Stimulated activated CD4-positive, alpha-beta T cell treated with anti-CD3 and anti-CD28 coated beads, Interleukin-1b, Interleukin-23, amount 100 ng/mL, for 4 hours (primary cell): Measurements from ENCODE around the gene CORO2A.
"Not testable (repeated sequence)": the region's sequence is repeated elsewhere in the genome, so short reads cannot be mapped to it uniquely, and the experiment has no call there.

ENCODE experiments used
- DNase-seq, 2 donors: peaks; one replicate each; pipeline ENCODE4 v3.0.0-alpha.2; 2020; ENCODE audit warnings: low read depth in 2 of 2

CORO2A gene

GRCh38 chr9:98117097-98117496, 75.3 kb downstream of the CORO2A start:
- DNase-seq = not testable (repeated sequence)

- no peak for DNase-seq
These were observed 83.4 kb downstream of the CORO2A start for GRCh38 chr9:98109052-98109451.

- DNase-seq = peak in 1 of 2 donors; percentile 18
These were observed 83.9 kb downstream of the CORO2A start for GRCh38 chr9:98108531-98109031.

GRCh38 chr9:98107926-98108325, 84.5 kb downstream of the CORO2A start:
- DNase-seq = no peak

- no peak for DNase-seq
These were observed 87.4 kb downstream of the CORO2A start for GRCh38 chr9:98105006-98105405.

- no peak for DNase-seq
These were observed 88.0 kb downstream of the CORO2A start for GRCh38 chr9:98104445-98104881.

- DNase-seq = peak; percentile 41 to 64
These were observed 90.6 kb downstream of the CORO2A start for GRCh38 chr9:98101868-98102273.

- DNase-seq = no peak
These were observed 91.0 kb downstream of the CORO2A start for GRCh38 chr9:98101416-98101815.

- DNase-seq = no peak
These were observed 92.0 kb downstream of the CORO2A start for GRCh38 chr9:98100456-98100855.

- DNase-seq = no peak
These were observed 92.5 kb downstream of the CORO2A start for GRCh38 chr9:98099898-98100297.

GRCh38 chr9:98099346-98099745, 93.1 kb downstream of the CORO2A start:
- DNase-seq = no peak

GRCh38 chr9:98097836-98098235, 94.6 kb downstream of the CORO2A start:
- no peak for DNase-seq

GRCh38 chr9:98096091-98096490, 96.3 kb downstream of the CORO2A start:
- no peak for DNase-seq

- no peak for DNase-seq
These were observed 97.0 kb downstream of the CORO2A start for GRCh38 chr9:98095401-98095800.

GRCh38 chr9:98094851-98095250, 97.6 kb downstream of the CORO2A start:
- DNase-seq = no peak

GRCh38 chr9:98094316-98094715, 98.1 kb downstream of the CORO2A start:
- DNase-seq = no peak

- no peak for DNase-seq
These were observed 99.9 kb downstream of the CORO2A start for GRCh38 chr9:98092613-98092931.

GRCh38 chr9:98091735-98092612, 100.5 kb downstream of the CORO2A start:
- no peak for DNase-seq

- not testable (repeated sequence) for DNase-seq
These were observed 101.8 kb downstream of the CORO2A start for GRCh38 chr9:98090674-98091073.

GRCh38 chr9:98087420-98088354, 104.8 kb downstream of the CORO2A start:
- DNase-seq = peak in 1 of 2 donors; percentile 37

- no peak for DNase-seq
These were observed 106.0 kb downstream of the CORO2A start for GRCh38 chr9:98086461-98086860.

GRCh38 chr9:98085944-98086343, 106.5 kb downstream of the CORO2A start:
- DNase-seq = no peak
